Measurements from ENCODE around the gene ROR1. TPM values are rescaled to one million over a fixed set of nuclear protein-coding genes. Genes with fewer than 3 reads are reported as not detected.

ROR1 gene
- polyA plus RNA-seq, 1 experiment = 7.1 TPM

GRCh38 chr1:63794354-63794753, 20.5 kb downstream of the ROR1 start:
- Histone ChIP-seq H3K27me3 (ENCODE audit: control insufficient read depth, insufficient read depth, low read length) (no peaks in the 10 kb centered on the region), H3K4me3 (ENCODE audit: low read depth, low read length) (no peak overlapping the region), H3K27ac (ENCODE audit: low read depth, low read length) (no peak overlapping the region), H3K9me3 (ENCODE audit: control insufficient read depth, insufficient read depth, low read length) (no peaks in the 10 kb centered on the region)
- no peak for DNase-seq (ENCODE audit: low read depth, low spot score)
- CTCF ChIA-PET = interaction anchor here (1.1 kb wide), 1 partner anchor 42 kb away, joined by 3 read pairs; no protein-coding TSS in a partner anchor
- POLR2A ChIA-PET = no interaction called here
- no peak for TF ChIP-seq CTCF (IDR thresholded peaks at IDR 0.05; ENCODE audit: low read depth, low read length)

GRCh38 chr1:63794939-63795378, 21.1 kb downstream of the ROR1 start:
- no peak for DNase-seq (ENCODE audit: low read depth, low spot score)
- ChIA-PET POLR2A (no interaction called here), CTCF (interaction anchor here (1.1 kb wide), 1 partner anchor 343 kb away, joined by 4 read pairs; no protein-coding TSS in a partner anchor)
- no peak for TF ChIP-seq CTCF (IDR thresholded peaks at IDR 0.05; ENCODE audit: low read depth, low read length)
- Histone ChIP-seq H3K4me3 (ENCODE audit: low read depth, low read length) (no peak overlapping the region), H3K27ac (ENCODE audit: low read depth, low read length) (no peak overlapping the region), H3K27me3 (ENCODE audit: control insufficient read depth, insufficient read depth, low read length) (no peaks in the 10 kb centered on the region), H3K9me3 (ENCODE audit: control insufficient read depth, insufficient read depth, low read length) (no peaks in the 10 kb centered on the region)

GRCh38 chr1:63795455-63795854, 21.6 kb downstream of the ROR1 start:
- Histone ChIP-seq H3K4me3 (ENCODE audit: low read depth, low read length) (no peak overlapping the region), H3K27ac (ENCODE audit: low read depth, low read length) (no peak overlapping the region), H3K27me3 (ENCODE audit: control insufficient read depth, insufficient read depth, low read length) (no peaks in the 10 kb centered on the region), H3K9me3 (ENCODE audit: control insufficient read depth, insufficient read depth, low read length) (no peaks in the 10 kb centered on the region)
- DNase-seq (ENCODE audit: low read depth, low spot score) = no peak
- ChIA-PET POLR2A (no interaction called here), CTCF (interaction anchor here (1.1 kb wide), 1 partner anchor 342 kb away, joined by 4 read pairs; no protein-coding TSS in a partner anchor)
- TF ChIP-seq CTCF (IDR thresholded peaks at IDR 0.05; ENCODE audit: low read depth, low read length) = no peak

GRCh38 chr1:63797056-63797726, 23.4 kb downstream of the ROR1 start:
- no peak for TF ChIP-seq CTCF (IDR thresholded peaks at IDR 0.05; ENCODE audit: low read depth, low read length)
- Histone ChIP-seq H3K27ac (ENCODE audit: low read depth, low read length) (no peak overlapping the region), H3K4me3 (ENCODE audit: low read depth, low read length) (no peak overlapping the region), H3K27me3 (ENCODE audit: control insufficient read depth, insufficient read depth, low read length) (no peaks in the 10 kb centered on the region), H3K9me3 (ENCODE audit: control insufficient read depth, insufficient read depth, low read length) (no peaks in the 10 kb centered on the region)
- ChIA-PET CTCF (no interaction called here), POLR2A (no interaction called here)
- DNase-seq (ENCODE audit: low read depth, low spot score) = no peak

GRCh38 chr1:63798284-63798683, 24.5 kb downstream of the ROR1 start:
- no peak for DNase-seq (ENCODE audit: low read depth, low spot score)
- no peaks in the 10 kb centered on the region for H3K27me3 ChIP-seq (ENCODE audit: control insufficient read depth, insufficient read depth, low read length)
- H3K9me3 ChIP-seq (ENCODE audit: control insufficient read depth, insufficient read depth, low read length) = no peaks in the 10 kb centered on the region
- CTCF ChIA-PET = no interaction called here
- no peak overlapping the region for H3K27ac ChIP-seq (ENCODE audit: low read depth, low read length)
- POLR2A ChIA-PET = no interaction called here
- H3K4me3 ChIP-seq (ENCODE audit: low read depth, low read length) = no peak overlapping the region
- no peak for TF ChIP-seq CTCF (IDR thresholded peaks at IDR 0.05; ENCODE audit: low read depth, low read length)
